Mesendoderm (in vitro differentiated cells): ENCODE results near the gene CROCC2.
A peak's percentile ranks its signal among the peaks of the same experiment; 100 is the strongest.

Source experiments
- DNase-seq: peaks from one replicate; pipeline ENCODE4 v3.0.0; 2013
- H2AK5ac ChIP-seq: 2 replicates; pipeline ENCODE4 v1.6.1; 2013; ENCODE audit warnings: low read length, inconsistent platforms
- H2BK120ac ChIP-seq: 2 replicates; pipeline ENCODE4 v1.6.1; 2013; ENCODE audit warnings: low read depth, mild to moderate bottlenecking, low read length, moderate library complexity, mixed read lengths
- H2BK15ac ChIP-seq: replicated peaks from 2 replicates; pipeline ENCODE4 v1.6.1; 2013; ENCODE audit warnings: low read depth, mild to moderate bottlenecking, moderate library complexity
- H2BK5ac ChIP-seq: 2 replicates; pipeline ENCODE4 v1.6.1; 2013; ENCODE audit warnings: low read length, inconsistent platforms
- H3K18ac ChIP-seq: 2 replicates; pipeline ENCODE4 v1.6.1; 2013; ENCODE audit warnings: mild to moderate bottlenecking, low read length, mixed read lengths
- H3K23ac ChIP-seq: one replicate; pipeline ENCODE4 v1.6.1; 2013; ENCODE audit warnings: low read length
- H3K27ac ChIP-seq: 2 replicates; pipeline ENCODE4 v1.5.1; 2013; ENCODE audit warnings: low read depth, mild to moderate bottlenecking, inconsistent platforms, low read length, moderate library complexity
- H3K27me3 ChIP-seq: 2 replicates; pipeline ENCODE4 v1.6.1; 2013; ENCODE audit warnings: low read length, control low read depth, mild to moderate bottlenecking, inconsistent platforms; ENCODE audit not compliant: insufficient read depth, poor library complexity
- H3K36me3 ChIP-seq: 2 replicates; pipeline ENCODE4 v1.6.1; 2013; ENCODE audit warnings: low read length, inconsistent platforms; ENCODE audit not compliant: control insufficient read depth, insufficient read depth
- H3K4ac ChIP-seq: one replicate; pipeline ENCODE4 v1.6.1; 2013; ENCODE audit warnings: low read depth, mild to moderate bottlenecking, low read length, moderate library complexity
- H3K4me1 ChIP-seq: 2 replicates; pipeline ENCODE4 v1.6.1; 2013; ENCODE audit warnings: low read depth, low read length, inconsistent platforms; ENCODE audit not compliant: control insufficient read depth
- H3K4me2 ChIP-seq: 2 replicates; pipeline ENCODE4 v1.6.1; 2013; ENCODE audit warnings: low read length
- H3K4me3 ChIP-seq: 2 replicates; pipeline ENCODE4 v1.5.1; 2013; ENCODE audit warnings: mild to moderate bottlenecking, low read length
- H3K56ac ChIP-seq: one replicate; pipeline ENCODE4 v1.6.1; 2013; ENCODE audit warnings: low read length
- H3K79me1 ChIP-seq: 2 replicates; pipeline ENCODE4 v1.6.1; 2013; ENCODE audit warnings: low read length, inconsistent platforms
- H3K79me2 ChIP-seq: 2 replicates; pipeline ENCODE4 v1.6.1; 2013; ENCODE audit warnings: mild to moderate bottlenecking, low read length; ENCODE audit not compliant: control insufficient read depth, insufficient read depth
- H3K9ac ChIP-seq: 2 replicates; pipeline ENCODE4 v1.6.1; 2013; ENCODE audit warnings: low read length, inconsistent platforms
- H4K5ac ChIP-seq: one replicate; pipeline ENCODE4 v1.6.1; 2013; ENCODE audit warnings: low read length
- H4K8ac ChIP-seq: one replicate; pipeline ENCODE4 v1.6.1; 2013; ENCODE audit warnings: low read depth, mild to moderate bottlenecking, control low read depth, low read length, moderate library complexity
- WGBS: extraction: QIAGEN DNeasy Blood & Tissue Kit; methylation state at CpG from one replicate; pipeline ENCODE4 v1.1.7; 2013; ENCODE audit warnings: low lambda C conversion rate, missing lambda C conversion rate; ENCODE audit not compliant: insufficient coverage; ENCODE audit errors: extremely low coverage; 5-methylcytosine and 5-hydroxymethylcytosine counted together

The CROCC2 gene

DNA sequence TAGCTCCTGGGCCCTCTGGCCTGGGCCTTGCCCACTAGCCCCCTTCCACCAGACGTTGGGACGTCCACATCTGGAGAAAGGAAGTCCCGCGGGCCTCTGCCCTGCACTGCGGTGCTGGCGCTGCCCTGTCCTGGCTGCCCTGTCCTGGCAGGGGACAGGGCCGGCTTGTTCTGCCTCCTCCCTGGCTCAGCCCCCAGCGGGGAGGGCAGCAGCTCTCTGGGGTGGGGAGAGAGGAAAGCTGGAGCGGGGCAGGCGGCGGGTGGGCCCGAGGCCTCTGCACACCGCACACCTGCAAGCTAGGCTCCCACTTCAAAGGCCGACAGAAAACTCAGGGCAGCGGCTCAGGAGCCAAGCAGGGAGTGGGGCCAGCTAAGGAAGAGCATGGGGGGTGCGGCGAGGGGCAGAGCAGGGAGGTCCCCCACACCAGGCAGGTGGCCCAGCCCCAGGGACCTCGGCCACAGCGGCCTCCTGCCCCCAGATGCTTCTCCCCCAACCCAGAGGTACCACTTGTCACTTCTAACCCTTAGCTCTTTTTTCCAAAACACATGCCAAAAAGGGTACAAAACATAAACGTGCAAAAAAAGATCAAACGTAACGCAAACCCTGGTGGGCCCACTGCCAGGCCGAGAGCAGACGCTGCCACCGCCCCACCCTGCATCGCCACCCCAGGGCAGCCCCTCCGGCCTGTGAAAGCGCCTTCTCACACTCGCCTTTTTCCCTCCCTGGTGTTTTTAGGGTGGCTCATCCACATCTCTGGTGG, 105.8 kb downstream of the CROCC2 start:
- WGBS = no CpG with 5 or more reads among the region's 29 CpGs
- Histone ChIP-seq H2BK5ac (no peak overlapping the region), H4K5ac (no peak overlapping the region), H2AK5ac (no peak overlapping the region), H4K8ac (no peak overlapping the region), H3K23ac (no peak overlapping the region), H2BK120ac (no peak overlapping the region), H3K4me2 (no peak overlapping the region), H2BK15ac (no peak overlapping the region), H3K27ac (no peak overlapping the region), H3K4ac (no peak overlapping the region), H3K9ac (no peak overlapping the region), H3K4me1 (peaks cover 8% of the 10 kb centered on the region), H3K4me3 (no peak overlapping the region), H3K18ac (peak overlapping the region; percentile 8), H3K79me1 (no peaks in the 10 kb centered on the region), H3K27me3 (no peaks in the 10 kb centered on the region), H3K36me3 (no peaks in the 10 kb centered on the region), H3K56ac (peak overlapping the region; percentile 32), H3K79me2 (no peaks in the 10 kb centered on the region)
- DNase-seq = no peak

DNA sequence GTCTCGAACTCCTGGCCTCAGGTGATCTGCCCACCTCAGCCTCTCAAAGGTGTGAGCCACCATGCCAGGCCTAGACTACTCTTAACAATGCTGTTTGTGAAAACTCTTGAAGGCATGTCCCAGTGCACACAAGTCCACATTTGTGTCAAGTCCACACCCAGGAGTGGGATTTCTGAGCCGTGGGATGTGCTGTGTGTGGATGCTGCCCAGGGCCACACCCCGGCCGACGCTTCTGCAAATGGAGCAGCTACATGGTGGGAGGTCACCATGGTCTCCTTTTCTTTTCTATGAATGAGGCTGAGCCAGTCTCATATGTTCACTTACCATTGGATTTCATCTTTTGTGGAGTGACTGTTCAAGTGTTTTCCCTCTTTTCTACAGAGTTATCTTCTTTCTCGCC, 108.1 kb downstream of the CROCC2 start:
- Histone ChIP-seq H3K9ac (no peak overlapping the region), H4K5ac (no peak overlapping the region), H2BK120ac (no peak overlapping the region), H2BK15ac (no peak overlapping the region), H3K27me3 (no peaks in the 10 kb centered on the region), H3K36me3 (no peaks in the 10 kb centered on the region), H4K8ac (no peak overlapping the region), H3K18ac (no peak overlapping the region), H3K79me1 (no peaks in the 10 kb centered on the region), H3K23ac (no peak overlapping the region), H3K4me1 (peaks cover 7% of the 10 kb centered on the region), H3K79me2 (no peaks in the 10 kb centered on the region), H2BK5ac (no peak overlapping the region), H3K4ac (no peak overlapping the region), H3K4me2 (no peak overlapping the region), H2AK5ac (no peak overlapping the region), H3K4me3 (no peak overlapping the region), H3K56ac (no peak overlapping the region), H3K27ac (no peak overlapping the region)
- no CpG with 5 or more reads among the region's 6 CpGs for WGBS
- DNase-seq = no peak

GRCh38 chr2:241014764-241015163, 108.6 kb downstream of the CROCC2 start:
- H2BK120ac ChIP-seq = no peak overlapping the region
- no peaks in the 10 kb centered on the region for H3K79me2 ChIP-seq
- no peak overlapping the region for H3K4me3 ChIP-seq
- no peak overlapping the region for H3K18ac ChIP-seq
- no peak overlapping the region for H3K4me2 ChIP-seq
- no peak overlapping the region for H3K4ac ChIP-seq
- no peak overlapping the region for H3K27ac ChIP-seq
- no peak overlapping the region for H2AK5ac ChIP-seq
- no peak overlapping the region for H3K9ac ChIP-seq
- no peak for DNase-seq
- H4K8ac ChIP-seq = no peak overlapping the region
- WGBS = no CpG with 5 or more reads among the region's 10 CpGs
- no peaks in the 10 kb centered on the region for H3K36me3 ChIP-seq
- H4K5ac ChIP-seq = no peak overlapping the region
- no peak overlapping the region for H2BK15ac ChIP-seq
- no peaks in the 10 kb centered on the region for H3K79me1 ChIP-seq
- no peak overlapping the region for H3K56ac ChIP-seq
- no peaks in the 10 kb centered on the region for H3K27me3 ChIP-seq
- H3K4me1 ChIP-seq = peaks cover 5% of the 10 kb centered on the region
- no peak overlapping the region for H3K23ac ChIP-seq
- H2BK5ac ChIP-seq = no peak overlapping the region

- H3K36me3 ChIP-seq = no peaks in the 10 kb centered on the region
- no peak overlapping the region for H2BK120ac ChIP-seq
- no peaks in the 10 kb centered on the region for H3K79me2 ChIP-seq
- H4K8ac ChIP-seq = no peak overlapping the region
- no peaks in the 10 kb centered on the region for H3K27me3 ChIP-seq
- no peak overlapping the region for H3K27ac ChIP-seq
- H3K4me2 ChIP-seq = no peak overlapping the region
- no peak overlapping the region for H3K4ac ChIP-seq
- no peak overlapping the region for H3K56ac ChIP-seq
- peaks cover 3% of the 10 kb centered on the region for H3K4me1 ChIP-seq
- no peak overlapping the region for H2AK5ac ChIP-seq
- H4K5ac ChIP-seq = no peak overlapping the region
- no peak overlapping the region for H3K18ac ChIP-seq
- no CpG with 5 or more reads among the region's 13 CpGs for WGBS
- H3K4me3 ChIP-seq = no peak overlapping the region
- no peak for DNase-seq
- H2BK15ac ChIP-seq = no peak overlapping the region
- H3K9ac ChIP-seq = no peak overlapping the region
- no peak overlapping the region for H2BK5ac ChIP-seq
- H3K23ac ChIP-seq = no peak overlapping the region
- H3K79me1 ChIP-seq = no peaks in the 10 kb centered on the region
These were observed 109.3 kb downstream of the CROCC2 start for GRCh38 chr2:241015439-241015838.

- Histone ChIP-seq H3K27me3 (no peaks in the 10 kb centered on the region), H3K18ac (no peak overlapping the region), H3K36me3 (no peaks in the 10 kb centered on the region), H3K79me1 (no peaks in the 10 kb centered on the region), H3K4me2 (no peak overlapping the region), H2BK5ac (no peak overlapping the region), H3K9ac (no peak overlapping the region), H4K5ac (no peak overlapping the region), H3K79me2 (no peaks in the 10 kb centered on the region), H4K8ac (no peak overlapping the region), H3K4me1 (no peaks in the 10 kb centered on the region), H3K56ac (no peak overlapping the region), H3K4ac (no peak overlapping the region), H2BK120ac (no peak overlapping the region), H3K27ac (no peak overlapping the region), H3K4me3 (no peak overlapping the region), H3K23ac (no peak overlapping the region), H2AK5ac (no peak overlapping the region), H2BK15ac (no peak overlapping the region)
- no CpG with 5 or more reads among the region's 13 CpGs for WGBS
- no peak for DNase-seq
These were observed 111.2 kb downstream of the CROCC2 start for GRCh38 chr2:241017228-241017940.
